COR-L47 (cell line): ENCODE results near the gene PATE2.

Source experiments
- DNase-seq: peaks from one replicate; lab custom pipeline; 2025; lab: John Stamatoyannopoulos, UW

Gene PATE2

GRCh38 chr11:125778728-125779127 lies at the start of gene PATE2:
TSS of gene PATE2 (minus strand) at chr11:125778828. CDS start at chr11:125778773, 55 bp downstream.
- DNase-seq: no peak

GRCh38 chr11:125807909-125808308 lies 29.3 kb upstream of the PATE2 start:
- no peak for DNase-seq

GRCh38 chr11:125802387-125802786 lies 23.8 kb upstream of the PATE2 start:
- DNase-seq: no peak

GRCh38 chr11:125799808-125800207 lies 21.2 kb upstream of the PATE2 start:
- DNase-seq: no peak

GRCh38 chr11:125797641-125798040 lies 19.0 kb upstream of the PATE2 start:
- DNase-seq: no peak

- DNase-seq: no peak
Observed at GRCh38 chr11:125790825-125791224, 12.2 kb upstream of the PATE2 start.

- DNase-seq: no peak
Observed at GRCh38 chr11:125787827-125788226, 9.2 kb upstream of the PATE2 start, which contains the start of gene PATE3. TSS of gene PATE3 (plus strand) at chr11:125788127. CDS start at chr11:125788152, 25 bp downstream.

- no peak for DNase-seq
Observed at GRCh38 chr11:125784678-125785077, 6.0 kb upstream of the PATE2 start.

- DNase-seq: no peak
Observed at GRCh38 chr11:125777309-125777708, 1.3 kb downstream of the PATE2 start.

- no peak for DNase-seq
Observed at GRCh38 chr11:125773516-125773915, 5.1 kb downstream of the PATE2 start.

- DNase-seq: no peak
Observed at GRCh38 chr11:125772834-125773505, 5.7 kb downstream of the PATE2 start.

- DNase-seq: no peak
Observed at GRCh38 chr11:125770583-125770982, 8.0 kb downstream of the PATE2 start.

GRCh38 chr11:125768336-125769046 lies 10.1 kb downstream of the PATE2 start:
- DNase-seq: no peak

GRCh38 chr11:125766251-125766650 lies 12.4 kb downstream of the PATE2 start:
- no peak for DNase-seq

GRCh38 chr11:125763483-125763882 lies 15.1 kb downstream of the PATE2 start:
- no peak for DNase-seq

- DNase-seq: no peak
Observed at GRCh38 chr11:125762445-125762844, 16.2 kb downstream of the PATE2 start.

- no peak for DNase-seq
Observed at GRCh38 chr11:125756050-125756449, 22.6 kb downstream of the PATE2 start.

GRCh38 chr11:125750629-125751028 lies 28.0 kb downstream of the PATE2 start:
- no peak for DNase-seq

- no peak for DNase-seq
Observed at GRCh38 chr11:125745979-125746378, 32.6 kb downstream of the PATE2 start, which contains the start of gene PATE1. TSS of gene PATE1 (plus strand) at chr11:125746279. CDS start at chr11:125746305, 26 bp downstream.

GRCh38 chr11:125743681-125744080 lies 34.9 kb downstream of the PATE2 start:
- no peak for DNase-seq

- DNase-seq: no peak
Observed at GRCh38 chr11:125740617-125741016, 38.0 kb downstream of the PATE2 start.

- no peak for DNase-seq
Observed at GRCh38 chr11:125728969-125729368, 49.7 kb downstream of the PATE2 start.
